NCI-H1417 (cell line): ENCODE results near the gene SRPRA.

Source experiments
- DNase-seq, 3 experiments: peaks; one replicate each; lab custom pipeline; 2025; lab: John Stamatoyannopoulos, UW

The SRPRA gene

GRCh38 chr11:126229858-126230540, 38.7 kb downstream of the SRPRA start:
- no peak for DNase-seq

DNA sequence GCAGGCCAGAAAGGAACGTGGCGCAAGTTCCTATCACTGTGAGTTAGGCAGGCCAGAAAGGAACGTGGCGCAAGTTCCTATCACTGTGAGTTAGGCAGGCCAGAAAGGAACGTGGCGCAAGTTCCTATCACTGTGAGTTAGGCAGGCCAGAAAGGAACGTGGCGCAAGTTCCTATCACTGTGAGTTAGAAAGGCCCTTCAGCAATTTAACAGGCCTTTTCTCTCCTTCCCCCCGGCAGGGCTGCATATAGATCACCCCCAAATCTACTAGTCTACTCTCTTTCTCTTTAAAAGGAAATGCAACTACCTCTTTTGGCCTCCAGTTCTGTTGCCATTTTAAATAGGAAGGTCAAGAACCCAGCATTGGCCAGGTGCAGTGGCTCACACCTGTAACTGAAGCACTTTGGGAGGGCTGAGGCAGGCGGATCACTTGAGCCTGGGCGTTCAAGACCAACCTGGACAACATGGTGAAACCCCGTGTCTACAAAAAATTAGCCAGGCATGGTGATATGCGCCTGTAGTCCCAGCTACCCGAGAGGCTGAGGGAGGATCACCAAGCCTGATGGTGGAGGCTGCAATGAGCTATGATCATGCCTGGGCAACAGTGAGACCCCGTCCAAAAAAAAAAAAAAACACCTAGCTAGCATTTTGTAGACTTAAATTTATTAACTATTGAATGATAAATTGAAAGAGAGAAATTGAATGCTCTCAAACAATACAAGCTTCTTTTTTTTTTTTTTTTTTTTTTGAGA, 42.2 kb downstream of the SRPRA start:
- no peak for DNase-seq

- no peak for DNase-seq
Measured at GRCh38 chr11:126225295-126225665, 43.4 kb downstream of the SRPRA start.

DNA sequence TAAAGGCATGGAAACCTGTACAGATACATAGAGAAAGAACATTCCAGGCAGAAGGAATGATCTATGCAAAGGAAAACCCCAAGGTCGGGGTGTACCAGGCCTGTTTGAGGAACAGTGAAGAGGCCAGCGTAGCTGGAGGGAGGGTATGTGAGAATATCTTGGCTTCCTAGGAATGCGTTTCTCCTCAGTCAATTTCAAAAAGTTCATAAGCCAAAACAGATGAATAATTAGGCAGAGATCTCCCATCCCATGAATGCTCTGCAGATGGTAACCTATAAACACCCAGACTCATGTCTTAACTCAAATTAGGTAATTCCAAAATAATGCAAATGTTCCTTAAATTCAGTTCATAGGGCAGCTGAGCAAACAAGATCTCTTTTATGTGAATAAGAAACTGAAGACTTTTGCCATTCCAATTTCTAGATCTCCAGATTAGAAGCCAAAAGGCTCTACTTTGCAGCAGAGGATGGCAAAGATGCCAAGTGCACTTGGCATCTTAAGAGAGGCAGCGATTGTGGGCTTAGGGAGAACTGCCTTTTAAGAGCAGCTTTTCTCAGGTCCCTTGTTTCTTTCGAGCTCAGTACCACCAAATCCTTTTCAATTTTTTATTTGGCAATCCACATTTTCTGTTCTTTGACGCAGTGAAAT, 43.9 kb downstream of the SRPRA start:
- DNase-seq: no peak

DNA sequence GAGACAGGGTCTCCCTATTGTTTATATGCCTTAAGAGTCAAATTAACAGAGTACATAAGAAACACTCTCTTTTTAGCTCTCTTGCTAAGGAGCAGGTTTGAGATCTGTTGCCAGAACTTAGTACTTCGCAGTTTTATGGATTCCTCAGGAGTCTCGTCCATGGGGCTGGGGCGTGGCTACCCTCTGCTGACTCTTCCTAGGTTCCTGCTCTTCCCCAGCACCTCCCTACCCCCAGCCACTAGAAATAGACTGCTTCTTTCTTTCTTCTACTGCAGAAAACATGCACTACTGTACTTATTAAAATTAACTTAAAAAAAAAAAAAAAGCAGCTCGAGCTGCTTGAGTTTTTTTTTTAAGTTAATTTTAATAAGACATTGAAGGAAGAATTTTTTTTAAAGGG, 49.1 kb downstream of the SRPRA start:
- no peak for DNase-seq

DNA sequence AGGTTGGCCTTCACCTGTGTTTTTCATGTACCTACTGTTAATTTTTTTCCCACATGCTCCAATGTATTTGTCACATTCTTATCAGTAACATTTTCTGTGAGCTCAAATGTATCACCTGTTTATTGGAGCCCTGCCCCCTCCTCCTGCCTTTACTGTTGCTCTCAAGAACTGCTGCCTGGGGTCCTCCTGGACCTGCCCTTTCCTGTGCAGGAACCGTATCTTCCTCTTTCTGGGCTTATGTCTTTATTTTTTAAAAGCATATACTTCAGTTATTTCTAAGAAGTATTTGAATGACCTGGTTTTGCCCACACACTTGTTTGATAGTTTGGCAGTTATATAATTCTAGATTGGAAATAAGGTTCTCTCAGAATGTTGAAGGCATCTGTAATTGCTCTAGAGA, 51.2 kb downstream of the SRPRA start:
- DNase-seq: no peak

DNA sequence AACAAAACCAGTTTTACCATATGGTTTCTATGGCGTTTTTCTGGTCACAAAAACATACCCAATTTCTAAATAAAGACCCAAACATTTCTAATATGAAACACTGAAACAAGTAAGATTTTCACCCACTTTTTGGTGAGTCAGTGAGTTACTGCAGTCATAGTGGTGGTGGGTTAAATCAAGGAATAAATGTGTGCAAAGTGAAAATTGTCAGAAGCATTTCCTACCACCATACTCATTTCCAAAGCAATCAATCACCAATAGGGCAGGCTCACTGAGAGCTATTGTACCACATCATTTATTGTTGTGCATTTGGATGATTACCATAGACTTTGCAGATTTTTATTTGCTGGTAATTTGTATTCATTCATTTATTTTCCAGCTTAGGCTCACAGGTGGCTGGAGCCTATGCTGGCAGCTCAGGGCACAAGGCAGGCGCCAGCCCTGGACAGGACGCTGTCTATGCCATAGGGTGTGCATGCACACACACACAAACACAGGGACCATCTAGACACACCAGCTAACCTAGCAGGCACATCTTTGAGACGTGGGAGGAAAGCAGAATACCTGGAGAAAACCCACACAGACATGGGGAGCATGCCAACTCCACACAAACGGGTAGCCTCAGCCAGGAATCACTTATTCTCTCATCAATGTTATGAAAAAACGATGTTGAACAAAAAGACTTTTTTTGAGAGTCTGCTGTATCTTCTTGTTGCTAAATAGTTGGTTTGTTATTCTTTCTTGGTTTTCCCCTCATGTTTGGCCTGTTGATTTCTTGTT, 52.0 kb downstream of the SRPRA start:
- no peak for DNase-seq

GRCh38 chr11:126214841-126215240, 53.9 kb downstream of the SRPRA start:
- no peak for DNase-seq

GRCh38 chr11:126214441-126214840, 54.3 kb downstream of the SRPRA start:
- DNase-seq: no peak
